Measurements from ENCODE around the gene VGLL4. TPM values are rescaled to one million over a fixed set of nuclear protein-coding genes. Genes with fewer than 3 reads are reported as not detected.

Gene VGLL4
- polyA plus RNA-seq, 1 donor (not counting 4 experiments of a cell fraction or from before 2014, with no cell fraction given) = 32.6 TPM

GRCh38 chr3:11576453-11576852, 67.3 kb downstream of the VGLL4 start:
- Histone ChIP-seq H3K4me2 (ENCODE audit: control insufficient read depth, extremely low read depth, insufficient read depth, low read depth, low read length) (no peak overlapping the region), H3K27ac (ENCODE audit: control insufficient read depth, insufficient read depth, low read length) (no peak overlapping the region), H3K4me3 (ENCODE audit: control insufficient read depth in 2 of 3, extremely low read depth in 1 of 3, insufficient read depth in 2 of 3, low read depth in 1 of 3, low read length in 3 of 3) (no peak overlapping the region), H3K36me3 (ENCODE audit: control insufficient read depth in 2 of 2, extremely low read depth in 1 of 2, insufficient read depth in 2 of 2, low read length in 2 of 2) (peaks cover 7 to 13% of the 10 kb centered on the region in 2 experiments), H3K4me1 (ENCODE audit: control insufficient read depth, extremely low read depth, insufficient read depth, low read length) (peaks cover 2% of the 10 kb centered on the region), H3K9ac (ENCODE audit: control insufficient read depth, extremely low read depth, insufficient read depth, low read length) (no peak overlapping the region), H4K20me1 (ENCODE audit: control insufficient read depth, extremely low read depth, insufficient read depth, low read length) (peaks cover 3% of the 10 kb centered on the region), H3K27me3 (ENCODE audit: control insufficient read depth, extremely low read depth, insufficient read depth, low read length) (no peaks in the 10 kb centered on the region), H2AFZ (ENCODE audit: control insufficient read depth, low read length) (no peak overlapping the region), H3K9me1 (ENCODE audit: control insufficient read depth, extremely low read depth, insufficient read depth, low read length) (peaks cover 5% of the 10 kb centered on the region), H3K79me2 (ENCODE audit: control insufficient read depth, insufficient read depth, low read length) (peaks cover 47% of the 10 kb centered on the region), H3K9me3 (ENCODE audit: control insufficient read depth, low read depth, low read length) (no peaks in the 10 kb centered on the region)
- no peak for TF ChIP-seq CTCF (optimal IDR thresholded peaks at IDR 0.05 in 1 of 3, IDR thresholded peaks at IDR 0.05 in 1 of 3, conservative IDR thresholded peaks at IDR 0.05 in 1 of 3; ENCODE audit: extremely low read depth in 1 of 3, insufficient read depth in 2 of 3, low read length in 3 of 3)
- TF ChIP-seq EZH2 (IDR thresholded peaks at IDR 0.05; ENCODE audit: low read length) = no peak
- dilution Hi-C loops (cut with MboI; ENCODE audit: extremely low pct_ligation_motif_present, low sequenced_read_pairs) = no loop called here
- no peak for DNase-seq (ENCODE audit: low read depth, low spot score)
- no peak for FAIRE-seq

DNA sequence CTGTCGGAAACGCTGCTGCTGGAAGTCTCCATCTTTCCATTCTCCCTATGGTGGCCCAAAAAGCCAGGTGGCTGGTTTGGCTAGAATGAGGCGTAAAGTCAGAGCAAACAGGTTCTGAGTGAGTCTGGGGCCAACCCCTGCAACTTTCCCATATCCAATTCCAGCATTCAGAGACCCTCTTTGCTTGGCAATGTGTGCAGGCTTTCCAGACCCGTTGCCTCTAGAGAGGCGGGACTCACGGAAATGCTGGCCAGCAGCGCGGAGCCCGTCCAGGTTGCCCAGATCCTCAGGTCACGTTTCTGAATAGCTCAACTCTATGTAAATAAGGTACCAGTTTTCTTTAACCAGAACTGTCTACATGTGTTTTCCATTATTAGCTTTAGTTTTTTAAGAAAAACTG, 68.0 kb downstream of the VGLL4 start:
- no peak for DNase-seq (ENCODE audit: low read depth, low spot score)
- FAIRE-seq = no peak
- Histone ChIP-seq H3K27ac (ENCODE audit: control insufficient read depth, insufficient read depth, low read length) (no peak overlapping the region), H3K4me1 (ENCODE audit: control insufficient read depth, extremely low read depth, insufficient read depth, low read length) (no peaks in the 10 kb centered on the region), H4K20me1 (ENCODE audit: control insufficient read depth, extremely low read depth, insufficient read depth, low read length) (peaks cover 3% of the 10 kb centered on the region), H3K9me1 (ENCODE audit: control insufficient read depth, extremely low read depth, insufficient read depth, low read length) (peaks cover 3% of the 10 kb centered on the region), H3K9ac (ENCODE audit: control insufficient read depth, extremely low read depth, insufficient read depth, low read length) (no peak overlapping the region), H3K9me3 (ENCODE audit: control insufficient read depth, low read depth, low read length) (no peaks in the 10 kb centered on the region), H3K36me3 (ENCODE audit: control insufficient read depth in 2 of 2, extremely low read depth in 1 of 2, insufficient read depth in 2 of 2, low read length in 2 of 2) (peaks cover 10 to 16% of the 10 kb centered on the region in 2 experiments), H3K27me3 (ENCODE audit: control insufficient read depth, extremely low read depth, insufficient read depth, low read length) (no peaks in the 10 kb centered on the region), H3K4me2 (ENCODE audit: control insufficient read depth, extremely low read depth, insufficient read depth, low read depth, low read length) (no peak overlapping the region), H3K4me3 (ENCODE audit: control insufficient read depth in 2 of 3, extremely low read depth in 1 of 3, insufficient read depth in 2 of 3, low read depth in 1 of 3, low read length in 3 of 3) (no peak overlapping the region), H3K79me2 (ENCODE audit: control insufficient read depth, insufficient read depth, low read length) (peaks cover 47% of the 10 kb centered on the region), H2AFZ (ENCODE audit: control insufficient read depth, low read length) (no peak overlapping the region)
- dilution Hi-C loops (cut with MboI; ENCODE audit: extremely low pct_ligation_motif_present, low sequenced_read_pairs) = no loop called here
- TF ChIP-seq EZH2 (IDR thresholded peaks at IDR 0.05; ENCODE audit: low read length) = no peak
- TF ChIP-seq CTCF (optimal IDR thresholded peaks at IDR 0.05 in 1 of 3, IDR thresholded peaks at IDR 0.05 in 1 of 3, conservative IDR thresholded peaks at IDR 0.05 in 1 of 3; ENCODE audit: extremely low read depth in 1 of 3, insufficient read depth in 2 of 3, low read length in 3 of 3) = no peak

All from keratinocyte (primary cell).